Measurements from ENCODE around the gene RIMS1.

RIMS1 gene

DNA sequence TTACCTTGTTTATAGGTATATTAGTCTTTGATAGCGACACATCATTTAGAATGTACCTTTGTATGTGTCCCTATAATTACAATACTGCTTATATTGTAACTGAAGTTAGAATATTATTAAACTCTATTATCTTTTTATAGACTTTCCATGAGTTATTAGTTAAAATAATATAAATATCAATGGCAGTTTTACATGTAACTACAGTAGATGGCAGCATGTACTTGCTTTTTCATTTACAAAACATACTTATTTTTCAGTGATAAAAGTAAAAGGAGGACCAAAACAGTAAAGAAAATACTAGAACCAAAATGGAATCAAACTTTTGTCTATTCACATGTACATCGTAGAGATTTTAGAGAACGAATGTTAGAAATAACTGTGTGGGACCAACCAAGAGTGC, 364.3 kb downstream of the RIMS1 start:
- no peak overlapping the region for H3K4me3 ChIP-seq (ENCODE audit: control insufficient read depth, low read depth, low read length)
- DNase-seq (ENCODE audit: low read depth) = no peak
- TF ChIP-seq CTCF (IDR thresholded peaks at IDR 0.05; ENCODE audit: control insufficient read depth, insufficient read depth, low read depth, low read length, missing control alignments) = no peak

- no peak overlapping the region for H3K4me3 ChIP-seq (ENCODE audit: control insufficient read depth, low read depth, low read length)
- no peak for TF ChIP-seq CTCF (IDR thresholded peaks at IDR 0.05; ENCODE audit: control insufficient read depth, insufficient read depth, low read depth, low read length, missing control alignments)
- DNase-seq (ENCODE audit: low read depth) = no peak
Observed at GRCh38 chr6:72260489-72260888, 374.1 kb downstream of the RIMS1 start.

GRCh38 chr6:72261554-72261953, 375.2 kb downstream of the RIMS1 start:
- no peak overlapping the region for H3K4me3 ChIP-seq (ENCODE audit: control insufficient read depth, low read depth, low read length)
- TF ChIP-seq CTCF (IDR thresholded peaks at IDR 0.05; ENCODE audit: control insufficient read depth, insufficient read depth, low read depth, low read length, missing control alignments) = no peak
- DNase-seq (ENCODE audit: low read depth) = no peak

GRCh38 chr6:72262254-72262653, 375.9 kb downstream of the RIMS1 start:
- no peak for DNase-seq (ENCODE audit: low read depth)
- no peak for TF ChIP-seq CTCF (IDR thresholded peaks at IDR 0.05; ENCODE audit: control insufficient read depth, insufficient read depth, low read depth, low read length, missing control alignments)
- H3K4me3 ChIP-seq (ENCODE audit: control insufficient read depth, low read depth, low read length) = no peak overlapping the region

GRCh38 chr6:72267470-72267869, 381.1 kb downstream of the RIMS1 start:
- no peak for DNase-seq (ENCODE audit: low read depth)
- TF ChIP-seq CTCF (IDR thresholded peaks at IDR 0.05; ENCODE audit: control insufficient read depth, insufficient read depth, low read depth, low read length, missing control alignments) = no peak
- H3K4me3 ChIP-seq (ENCODE audit: control insufficient read depth, low read depth, low read length) = no peak overlapping the region

- TF ChIP-seq CTCF (IDR thresholded peaks at IDR 0.05; ENCODE audit: control insufficient read depth, insufficient read depth, low read depth, low read length, missing control alignments) = no peak
- H3K4me3 ChIP-seq (ENCODE audit: control insufficient read depth, low read depth, low read length) = no peak overlapping the region
- no peak for DNase-seq (ENCODE audit: low read depth)
Observed at GRCh38 chr6:72271531-72271930, 385.2 kb downstream of the RIMS1 start.

DNA sequence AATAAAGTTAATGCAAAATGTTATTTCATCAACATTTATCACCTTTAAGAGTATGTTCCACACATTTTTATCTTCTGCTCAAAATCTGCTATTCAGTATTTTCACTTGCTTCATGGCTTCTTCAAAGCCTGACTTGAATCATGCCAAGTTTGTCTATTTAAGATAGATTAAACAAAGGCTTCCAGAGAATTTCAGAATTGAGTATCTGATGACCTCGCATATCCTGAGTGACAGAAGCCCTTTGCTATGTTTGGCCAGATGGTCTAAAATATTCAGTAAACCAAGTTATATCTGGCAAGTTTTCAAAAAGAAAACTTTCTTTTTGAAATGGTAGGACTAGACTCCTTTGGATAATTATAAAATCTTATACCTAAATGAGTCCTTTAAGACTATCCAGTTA, 386.6 kb downstream of the RIMS1 start:
- no peak overlapping the region for H3K4me3 ChIP-seq (ENCODE audit: control insufficient read depth, low read depth, low read length)
- TF ChIP-seq CTCF (IDR thresholded peaks at IDR 0.05; ENCODE audit: control insufficient read depth, insufficient read depth, low read depth, low read length, missing control alignments) = no peak
- no peak for DNase-seq (ENCODE audit: low read depth)

Measured in AG09309 (cell line).